Measurements from ENCODE around the gene NEU1. TPM values are rescaled to one million over a fixed set of nuclear protein-coding genes. Genes with fewer than 3 reads are reported as not detected.

The NEU1 gene
- total and polyA plus RNA-seq, 4 donors, result 53.2 to 82.5 (median 70.5) TPM

DNA sequence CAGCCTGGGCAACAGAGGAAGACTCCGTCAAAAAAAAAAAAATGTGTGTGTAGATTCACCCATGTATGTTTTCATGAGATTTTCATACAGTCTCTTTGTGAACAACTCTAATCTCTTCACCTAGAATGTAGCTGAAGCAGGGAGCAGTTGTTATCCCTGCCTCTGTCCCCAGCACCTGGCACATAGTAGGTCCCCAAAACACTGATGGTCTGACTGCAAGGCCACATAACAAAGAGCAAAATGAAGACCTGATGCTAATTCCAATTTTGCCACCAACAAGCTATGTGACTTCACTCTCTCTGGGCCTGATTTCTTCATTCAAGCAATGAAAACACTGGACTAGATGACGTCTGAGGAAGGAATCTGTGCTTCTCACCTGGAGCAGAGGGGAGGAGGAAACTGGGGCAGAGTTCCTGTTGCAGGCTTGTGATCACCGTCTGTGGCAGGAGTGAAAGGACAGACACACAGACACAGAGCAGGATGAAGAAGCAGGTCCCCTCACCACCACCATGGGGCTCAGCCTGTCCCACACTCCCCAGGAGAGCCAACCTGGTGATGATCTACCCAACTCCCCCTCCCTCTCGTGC is 11.6 kb upstream of the NEU1 start:
- no peak for ATAC-seq (ENCODE audit: insufficient read depth, low FRiP score)
- H3K4me3 ChIP-seq, result no peak overlapping the region
- H3K9ac ChIP-seq (ENCODE audit: insufficient read depth in 1 of 2, low read length in 2 of 2), result no peak overlapping the region
- WGBS, 2 donors, result 57 to 58% methylated on average over 4 of the region's 4 CpGs
- TF ChIP-seq, protein P1, sequence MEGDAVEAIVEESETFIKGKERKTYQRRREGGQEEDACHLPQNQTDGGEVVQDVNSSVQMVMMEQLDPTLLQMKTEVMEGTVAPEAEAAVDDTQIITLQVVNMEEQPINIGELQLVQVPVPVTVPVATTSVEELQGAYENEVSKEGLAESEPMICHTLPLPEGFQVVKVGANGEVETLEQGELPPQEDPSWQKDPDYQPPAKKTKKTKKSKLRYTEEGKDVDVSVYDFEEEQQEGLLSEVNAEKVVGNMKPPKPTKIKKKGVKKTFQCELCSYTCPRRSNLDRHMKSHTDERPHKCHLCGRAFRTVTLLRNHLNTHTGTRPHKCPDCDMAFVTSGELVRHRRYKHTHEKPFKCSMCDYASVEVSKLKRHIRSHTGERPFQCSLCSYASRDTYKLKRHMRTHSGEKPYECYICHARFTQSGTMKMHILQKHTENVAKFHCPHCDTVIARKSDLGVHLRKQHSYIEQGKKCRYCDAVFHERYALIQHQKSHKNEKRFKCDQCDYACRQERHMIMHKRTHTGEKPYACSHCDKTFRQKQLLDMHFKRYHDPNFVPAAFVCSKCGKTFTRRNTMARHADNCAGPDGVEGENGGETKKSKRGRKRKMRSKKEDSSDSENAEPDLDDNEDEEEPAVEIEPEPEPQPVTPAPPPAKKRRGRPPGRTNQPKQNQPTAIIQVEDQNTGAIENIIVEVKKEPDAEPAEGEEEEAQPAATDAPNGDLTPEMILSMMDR (IDR thresholded peaks at IDR 0.05; ENCODE audit: control extremely low read depth, extremely low read depth), result no peak
- H3K27ac ChIP-seq (ENCODE audit: low read depth in 1 of 2, low read length in 1 of 2), result no peak overlapping the region
- H3K4me1 ChIP-seq (ENCODE audit: control insufficient read depth in 5 of 5, insufficient read depth in 5 of 5, low read length in 5 of 5), result peaks cover 0 to 6% (median 0%) of the 10 kb centered on the region in 5 donors
- H3K27me3 ChIP-seq (ENCODE audit: control insufficient read depth in 3 of 3, insufficient read depth in 3 of 3, low read length in 2 of 3), result no peaks in the 10 kb centered on the region
- H3K9me3 ChIP-seq (ENCODE audit: control insufficient read depth in 4 of 4, insufficient read depth in 3 of 4, low read length in 3 of 4), result no peaks in the 10 kb centered on the region
- no peaks in the 10 kb centered on the region for H3K36me3 ChIP-seq (ENCODE audit: control insufficient read depth in 4 of 4, insufficient read depth in 4 of 4, low read length in 4 of 4)
- no peak for DNase-seq

DNA sequence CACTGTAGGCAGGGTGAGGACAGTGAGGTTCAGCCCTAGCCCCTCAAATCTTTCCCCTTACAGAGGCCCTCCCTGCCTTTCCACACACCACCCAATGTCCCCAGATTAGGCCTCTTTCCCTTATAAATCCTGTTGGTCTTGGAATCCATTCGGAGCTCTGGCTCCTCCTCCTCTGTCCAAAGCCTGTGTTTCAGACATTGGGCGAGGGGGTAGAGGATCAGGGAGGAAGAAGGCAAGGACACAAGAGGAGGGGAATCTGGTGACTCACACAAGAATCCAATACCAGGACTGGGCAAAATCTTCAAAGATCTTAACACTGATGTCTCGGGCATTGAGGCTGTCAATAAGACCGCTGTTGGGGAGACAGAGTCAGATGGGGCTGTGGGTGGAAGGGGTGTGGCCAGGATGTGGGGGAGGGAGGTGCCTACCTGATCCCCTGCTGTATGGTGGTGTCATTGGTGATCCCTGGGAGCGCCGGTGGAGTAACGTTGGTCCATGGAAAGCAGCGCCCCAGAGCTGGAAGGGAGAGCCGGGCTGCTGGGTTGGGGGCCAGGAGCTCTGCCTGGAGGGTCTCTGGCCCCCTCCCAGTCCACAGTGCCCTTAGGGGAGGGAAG is 8.5 kb upstream of the NEU1 start:
- Histone ChIP-seq H3K27me3 (ENCODE audit: control insufficient read depth in 3 of 3, insufficient read depth in 3 of 3, low read length in 2 of 3) (no peaks in the 10 kb centered on the region), H3K9me3 (ENCODE audit: control insufficient read depth in 4 of 4, insufficient read depth in 3 of 4, low read length in 3 of 4) (no peaks in the 10 kb centered on the region), H3K27ac (ENCODE audit: low read depth in 1 of 2, low read length in 1 of 2) (no peak overlapping the region), H3K36me3 (ENCODE audit: control insufficient read depth in 4 of 4, insufficient read depth in 4 of 4, low read length in 4 of 4) (no peaks in the 10 kb centered on the region), H3K4me1 (ENCODE audit: control insufficient read depth in 5 of 5, insufficient read depth in 5 of 5, low read length in 5 of 5) (no peaks in the 10 kb centered on the region), H3K9ac (ENCODE audit: insufficient read depth in 1 of 2, low read length in 2 of 2) (no peak overlapping the region), H3K4me3 (no peak overlapping the region)
- no peak for ATAC-seq (ENCODE audit: insufficient read depth, low FRiP score)
- WGBS, 2 donors, result 66 to 71% methylated on average over 9 of the region's 9 CpGs
- DNase-seq, result peak in 2 of 3 donors; percentile 10 to 17
- TF ChIP-seq, protein P1 (IDR thresholded peaks at IDR 0.05; ENCODE audit: control extremely low read depth, extremely low read depth), result no peak

DNA sequence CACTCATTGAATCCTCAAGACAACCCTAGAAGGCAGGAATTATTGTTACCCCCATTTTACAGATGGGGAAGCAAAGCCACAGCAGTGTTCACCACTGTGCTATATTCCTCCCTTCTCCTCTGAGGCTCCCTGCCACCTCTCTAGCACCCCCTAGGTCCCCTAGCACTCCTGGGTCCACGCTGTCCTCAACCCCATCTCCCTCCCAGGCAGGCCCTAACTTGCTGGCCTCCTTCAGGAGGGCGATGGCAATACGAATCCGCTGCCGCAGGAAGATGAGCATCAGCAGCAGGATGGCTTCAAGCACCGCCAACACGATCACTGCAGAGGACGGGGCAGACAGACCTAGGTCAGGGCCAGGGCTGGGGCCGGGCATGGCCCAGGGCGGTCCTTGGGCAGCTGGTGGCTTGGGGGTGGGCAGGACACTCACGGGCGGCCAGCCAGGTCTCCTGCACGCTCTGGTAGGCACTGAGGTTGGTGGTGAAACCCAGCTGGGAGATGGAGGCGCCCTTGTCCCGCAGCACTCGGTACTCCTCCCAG is 7.8 kb upstream of the NEU1 start:
- Histone ChIP-seq H3K36me3 (ENCODE audit: control insufficient read depth in 4 of 4, insufficient read depth in 4 of 4, low read length in 4 of 4) (no peaks in the 10 kb centered on the region), H3K27ac (ENCODE audit: low read depth in 1 of 2, low read length in 1 of 2) (no peak overlapping the region), H3K4me1 (ENCODE audit: control insufficient read depth in 5 of 5, insufficient read depth in 5 of 5, low read length in 5 of 5) (no peaks in the 10 kb centered on the region), H3K9me3 (ENCODE audit: control insufficient read depth in 4 of 4, insufficient read depth in 3 of 4, low read length in 3 of 4) (no peaks in the 10 kb centered on the region), H3K9ac (ENCODE audit: insufficient read depth in 1 of 2, low read length in 2 of 2) (no peak overlapping the region), H3K27me3 (ENCODE audit: control insufficient read depth in 3 of 3, insufficient read depth in 3 of 3, low read length in 2 of 3) (no peaks in the 10 kb centered on the region), H3K4me3 (no peak overlapping the region)
- ATAC-seq (ENCODE audit: insufficient read depth, low FRiP score) (no peak), DNase-seq (no peak)
- WGBS, 2 donors, result 76 to 85% methylated on average over 16 of the region's 16 CpGs
- TF ChIP-seq, protein P1 (IDR thresholded peaks at IDR 0.05; ENCODE audit: control extremely low read depth, extremely low read depth), result no peak
